Retinal pigment epithelial cell (primary cell): ENCODE data around the gene DCUN1D3.
"Not testable (repeated sequence)": the region's sequence is repeated elsewhere in the genome, so short reads cannot be mapped to it uniquely, and the experiment has no call there.

Experiments
- DNase-seq: peaks from one replicate; pipeline ENCODE4 v3.0.0-alpha.2; 2010; ENCODE audit warnings: low read depth
- H3K4me3 ChIP-seq: 2 replicates; pipeline ENCODE4 v1.5.1; 2011; ENCODE audit warnings: mild to moderate bottlenecking, low read length, control low read depth, moderate library complexity
- CTCF ChIP-seq: conservative IDR thresholded peaks from 2 replicates; pipeline ENCODE4 v1.5.1; 2011; ENCODE audit warnings: low read depth, low read length, control low read depth, inconsistent platforms

The DCUN1D3 gene

GRCh38 chr16:20930365-20930690, 30.2 kb upstream of the DCUN1D3 start:
- no peak for TF ChIP-seq CTCF
- DNase-seq = no peak
- no peak overlapping the region for H3K4me3 ChIP-seq

GRCh38 chr16:20929676-20930364, 29.7 kb upstream of the DCUN1D3 start:
- not testable (repeated sequence) for H3K4me3 ChIP-seq, DNase-seq

- TF ChIP-seq CTCF = no peak
- DNase-seq = no peak
Observed at GRCh38 chr16:20928774-20929411, 28.7 kb upstream of the DCUN1D3 start.

GRCh38 chr16:20925751-20926150, 25.6 kb upstream of the DCUN1D3 start:
- DNase-seq = no peak
- TF ChIP-seq CTCF = no peak

More at GRCh38 chr16:20928774-20929411, 28.7 kb upstream of the DCUN1D3 start:
- H3K4me3 ChIP-seq = no peak overlapping the region

GRCh38 chr16:20923876-20924275, 23.7 kb upstream of the DCUN1D3 start:
- no peak for TF ChIP-seq CTCF
- H3K4me3 ChIP-seq = no peak overlapping the region
- no peak for DNase-seq

More at GRCh38 chr16:20925751-20926150, 25.6 kb upstream of the DCUN1D3 start:
- H3K4me3 ChIP-seq = no peak overlapping the region

- DNase-seq = no peak
- no peak overlapping the region for H3K4me3 ChIP-seq
- no peak for TF ChIP-seq CTCF
Observed at GRCh38 chr16:20920799-20921198, 20.6 kb upstream of the DCUN1D3 start.

- no peak for DNase-seq
- TF ChIP-seq CTCF = no peak
- no peak overlapping the region for H3K4me3 ChIP-seq
Observed at GRCh38 chr16:20920091-20920490, 19.9 kb upstream of the DCUN1D3 start.
